Endothelial cell of umbilical vein (primary cell): ENCODE data around the gene PTPRT.

Experiments
- EZH2 ChIP-seq: IDR thresholded peaks from 2 replicates; pipeline ENCODE4 v1.6.1; 2012; ENCODE audit warnings: borderline replicate concordance, low read depth, mild to moderate bottlenecking, moderate library complexity, low read length, inconsistent platforms; ENCODE audit not compliant: severe bottlenecking
- GATA2 ChIP-seq: IDR thresholded peaks from 2 replicates; pipeline ENCODE4 v1.7.0; 2011; ENCODE audit warnings: low read depth, mild to moderate bottlenecking, moderate library complexity, mixed read lengths, low read length; ENCODE audit not compliant: insufficient read length, insufficient read depth
- MYC ChIP-seq: IDR thresholded peaks from one replicate; pipeline ENCODE4 v1.6.1; 2011; ENCODE audit warnings: mild to moderate bottlenecking, low read depth, low read length
- POLR2A ChIP-seq: IDR thresholded peaks from 2 replicates; pipeline ENCODE4 v1.6.1; 2012; ENCODE audit warnings: low read depth, mild to moderate bottlenecking, control low read depth, low read length
- POLR2AphosphoS5 ChIP-seq: IDR thresholded peaks from 2 replicates; pipeline ENCODE4 v1.6.1; 2012; ENCODE audit warnings: low read depth, mild to moderate bottlenecking, control low read depth, low read length, moderate library complexity; ENCODE audit not compliant: insufficient read depth
- TF ChIP-seq, protein P1 (sequence below), 2 donors: IDR thresholded peaks; 1 replicate in 1 of 2; 2 replicates in 1 of 2; pipeline ENCODE4 v1.5.1; 2011; ENCODE audit warnings: low read length in 2 of 2, mild to moderate bottlenecking in 2 of 2, moderate library complexity in 2 of 2, control low read depth in 1 of 2, inconsistent platforms in 1 of 2, low read depth in 1 of 2; ENCODE audit not compliant: insufficient read depth in 1 of 2; ENCODE audit errors: extremely low read depth in 1 of 2
- TF ChIP-seq, protein P2 (sequence below): IDR thresholded peaks from 2 replicates; pipeline ENCODE4 v1.6.1; 2011; ENCODE audit not compliant: insufficient read depth, insufficient read length

DNA sequence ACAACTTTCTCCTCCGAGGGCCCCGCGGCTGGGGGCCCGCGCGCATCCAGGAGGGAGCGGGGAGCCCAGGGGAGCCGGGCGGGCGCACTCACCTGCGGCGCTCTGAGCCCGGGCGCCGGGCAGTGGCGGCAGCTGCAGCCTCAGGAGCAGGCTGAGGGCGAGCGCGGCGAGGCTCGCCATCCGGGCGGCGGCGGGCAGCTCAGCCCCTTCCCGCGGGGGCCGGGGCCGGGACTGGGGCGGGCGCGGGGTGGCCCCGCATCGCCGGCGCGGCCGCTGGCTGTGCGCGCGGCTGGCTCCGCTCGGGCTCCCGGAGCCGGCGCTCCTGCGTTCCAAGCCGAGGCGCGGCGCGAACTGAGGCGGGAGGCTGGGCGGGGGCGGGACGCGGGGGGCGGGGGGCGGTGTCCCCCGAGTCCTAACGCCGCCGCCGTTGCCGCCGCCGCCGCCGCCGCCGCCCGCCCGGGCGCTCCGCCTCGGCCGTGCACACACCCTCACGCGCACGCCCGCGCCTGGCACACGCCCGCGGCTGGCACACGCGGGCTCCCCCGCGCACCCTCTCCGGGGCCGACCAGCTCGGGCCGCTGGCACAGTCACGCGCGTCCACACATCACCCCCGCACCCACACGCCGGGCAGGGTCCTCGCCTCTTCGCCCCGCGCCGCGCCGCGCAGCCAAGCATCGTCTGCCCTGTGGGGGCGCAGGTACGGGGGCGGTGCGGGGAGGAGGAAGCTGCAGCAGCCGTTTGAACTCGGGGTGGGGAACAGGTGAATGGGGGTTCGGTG lies at the start of gene PTPRT:
- TF ChIP-seq GATA2 (no peak), POLR2A (no peak), EZH2 (no peak), MYC (no peak), POLR2AphosphoS5 (no peak)
- TF ChIP-seq, protein P1, sequence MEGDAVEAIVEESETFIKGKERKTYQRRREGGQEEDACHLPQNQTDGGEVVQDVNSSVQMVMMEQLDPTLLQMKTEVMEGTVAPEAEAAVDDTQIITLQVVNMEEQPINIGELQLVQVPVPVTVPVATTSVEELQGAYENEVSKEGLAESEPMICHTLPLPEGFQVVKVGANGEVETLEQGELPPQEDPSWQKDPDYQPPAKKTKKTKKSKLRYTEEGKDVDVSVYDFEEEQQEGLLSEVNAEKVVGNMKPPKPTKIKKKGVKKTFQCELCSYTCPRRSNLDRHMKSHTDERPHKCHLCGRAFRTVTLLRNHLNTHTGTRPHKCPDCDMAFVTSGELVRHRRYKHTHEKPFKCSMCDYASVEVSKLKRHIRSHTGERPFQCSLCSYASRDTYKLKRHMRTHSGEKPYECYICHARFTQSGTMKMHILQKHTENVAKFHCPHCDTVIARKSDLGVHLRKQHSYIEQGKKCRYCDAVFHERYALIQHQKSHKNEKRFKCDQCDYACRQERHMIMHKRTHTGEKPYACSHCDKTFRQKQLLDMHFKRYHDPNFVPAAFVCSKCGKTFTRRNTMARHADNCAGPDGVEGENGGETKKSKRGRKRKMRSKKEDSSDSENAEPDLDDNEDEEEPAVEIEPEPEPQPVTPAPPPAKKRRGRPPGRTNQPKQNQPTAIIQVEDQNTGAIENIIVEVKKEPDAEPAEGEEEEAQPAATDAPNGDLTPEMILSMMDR (IDR thresholded peaks at IDR 0.05; ENCODE audit: extremely low read depth in 1 of 2, insufficient read depth in 1 of 2, low read depth in 1 of 2, low read length in 2 of 2) = no peak
- TF ChIP-seq, protein P2, sequence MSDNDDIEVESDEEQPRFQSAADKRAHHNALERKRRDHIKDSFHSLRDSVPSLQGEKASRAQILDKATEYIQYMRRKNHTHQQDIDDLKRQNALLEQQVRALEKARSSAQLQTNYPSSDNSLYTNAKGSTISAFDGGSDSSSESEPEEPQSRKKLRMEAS = no peak
